ENCODE results near the gene SENP3. TPM values are rescaled to one million over a fixed set of nuclear protein-coding genes. Genes with fewer than 3 reads are reported as not detected.

The SENP3 gene
- total RNA-seq, 1 experiment from 2014 or later, result 83.1 TPM

GRCh38 chr17:7586673-7587419 is 25.1 kb downstream of the SENP3 start:
- Histone ChIP-seq H4K8ac (replicated peaks; ENCODE audit: insufficient read length, low read depth, low read length) (no peak overlapping the region), H2BK20ac (ENCODE audit: low read depth, low read length, poor library complexity, severe bottlenecking) (no peak overlapping the region), H4K5ac (ENCODE audit: insufficient read length, low read depth, low read length) (no peak overlapping the region), H3K79me1 (ENCODE audit: insufficient read depth, low read depth, low read length, poor library complexity, severe bottlenecking) (no peaks in the 10 kb centered on the region), H3K79me2 (ENCODE audit: insufficient read depth, low read length) (no peaks in the 10 kb centered on the region; the same call in 1 of the 2 replicates), H2AK5ac (ENCODE audit: insufficient read length, low read length) (no peak overlapping the region), H3K27me3 (ENCODE audit: insufficient read depth, low read length) (no peaks in the 10 kb centered on the region), H2BK15ac (ENCODE audit: low read depth, low read length) (no peak overlapping the region), H3K23me2 (ENCODE audit: insufficient read length, low read depth, low read length, poor library complexity, severe bottlenecking) (peaks cover 13% of the 10 kb centered on the region), H3K9ac (ENCODE audit: extremely low read depth, insufficient read length, low read length) (no peak overlapping the region), H3K27ac (ENCODE audit: insufficient read length, low read depth, low read length) (no peak overlapping the region), H3T11ph (ENCODE audit: low read length) (no peak overlapping the region), H4K91ac (ENCODE audit: insufficient read length, low read depth, low read length) (no peak overlapping the region), H3K14ac (ENCODE audit: insufficient read depth, low read length) (no peak overlapping the region), H3K4me1 (ENCODE audit: insufficient read depth, low read length) (no peaks in the 10 kb centered on the region; the same call in 1 of the 2 replicates), H2BK120ac (ENCODE audit: low read depth, low read length, poor library complexity, severe bottlenecking) (no peak overlapping the region), H3K4ac (ENCODE audit: low read depth, low read length) (no peak overlapping the region), H3K18ac (ENCODE audit: insufficient read length, low read depth, low read length) (no peak overlapping the region), H2BK5ac (ENCODE audit: insufficient read length, low read length) (no peak overlapping the region), H3K4me2 (ENCODE audit: insufficient read depth, insufficient read length, low read length) (no peak overlapping the region), H2BK12ac (ENCODE audit: insufficient read length, low read depth, low read length) (no peak overlapping the region), H4K20me1 (ENCODE audit: control insufficient read depth, insufficient read depth, insufficient read length) (no peaks in the 10 kb centered on the region), H2AFZ (ENCODE audit: low read length) (no peak overlapping the region), H3K9me3 (ENCODE audit: control insufficient read depth, low read depth, low read length) (no peaks in the 10 kb centered on the region), H3K23ac (ENCODE audit: insufficient read length, low read depth, low read length) (no peak overlapping the region), H3K56ac (ENCODE audit: insufficient read length, low read depth, low read length) (no peak overlapping the region)
- Mint-ChIP-seq H3K27me3 (ENCODE audit: low read depth) (no peaks in the 10 kb centered on the region; the same call in 1 of the 2 replicates), H3K4me1 (peaks cover 31 to 60% of the 10 kb centered on the region in 2 experiments), H3K36me3 (ENCODE audit: insufficient read depth in 1 of 3, low read depth in 3 of 3) (peaks cover 13 to 43% (median 35%) of the 10 kb centered on the region in 3 experiments), H3K4me3 (no peak overlapping the region), H3K9me3 (peaks cover 0 to 3% of the 10 kb centered on the region in 2 experiments; a peak in 1 of 5 replicates), H3K27ac (peak overlapping the region in 1 of 3 experiments; percentile 46; a peak in 1 of 7 replicates)
- no CpG with 5 or more reads among the region's 9 CpGs for WGBS (ENCODE audit: extremely low coverage, insufficient read length, low lambda C conversion rate)
- TF ChIP-seq CTCF (conservative IDR thresholded peaks at IDR 0.05), result peak; percentile 47
- peak; percentile 84 for DNase-seq
